CD4-positive, alpha-beta T cell treated with Interferon gamma for 1 hour (primary cell): ENCODE data around the gene TEX35.
"Not testable (repeated sequence)": the region's sequence is repeated elsewhere in the genome, so short reads cannot be mapped to it uniquely, and the experiment has no call there.

Source experiments
- DNase-seq: peaks from one replicate; pipeline ENCODE4 v3.0.0-alpha.2; 2020

TEX35 gene

DNA sequence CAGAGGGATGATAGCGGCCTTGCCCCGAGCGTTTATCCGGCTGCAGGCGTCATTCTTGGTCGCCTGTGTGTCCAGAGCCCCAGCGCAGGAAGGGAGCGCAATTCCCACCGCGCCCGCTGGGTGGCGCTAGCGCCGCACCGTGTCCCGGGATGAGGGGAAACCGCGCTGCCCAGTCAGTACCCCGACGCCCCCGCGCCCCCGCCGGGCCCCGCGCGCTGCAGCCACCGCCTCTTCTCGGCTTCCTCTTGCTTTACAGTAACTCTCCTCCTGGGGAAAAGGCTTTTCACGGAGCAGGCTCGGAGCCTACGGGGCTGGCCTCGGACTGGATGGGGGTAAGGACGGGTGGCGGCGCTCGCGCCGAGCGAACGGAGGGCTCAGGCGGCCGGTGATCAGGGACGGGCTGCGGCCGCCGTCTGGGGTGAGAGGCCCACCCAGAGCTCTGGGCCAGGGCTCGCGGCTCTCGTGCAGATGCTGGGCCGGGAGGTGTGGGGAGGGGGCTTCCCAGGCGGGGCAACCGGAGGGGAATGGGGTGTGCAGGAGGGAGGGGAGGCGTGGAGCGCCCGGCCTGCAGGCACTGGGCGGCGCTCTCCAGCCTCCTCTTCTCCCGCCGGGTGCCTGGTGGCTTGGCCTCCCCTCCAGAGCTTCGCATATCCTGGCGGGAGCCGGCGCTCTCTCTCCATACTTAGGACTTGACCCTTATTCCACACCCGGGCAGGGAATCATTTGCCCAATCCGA, 29.8 kb downstream of the TEX35 start:
- peak; percentile 84 for DNase-seq

DNA sequence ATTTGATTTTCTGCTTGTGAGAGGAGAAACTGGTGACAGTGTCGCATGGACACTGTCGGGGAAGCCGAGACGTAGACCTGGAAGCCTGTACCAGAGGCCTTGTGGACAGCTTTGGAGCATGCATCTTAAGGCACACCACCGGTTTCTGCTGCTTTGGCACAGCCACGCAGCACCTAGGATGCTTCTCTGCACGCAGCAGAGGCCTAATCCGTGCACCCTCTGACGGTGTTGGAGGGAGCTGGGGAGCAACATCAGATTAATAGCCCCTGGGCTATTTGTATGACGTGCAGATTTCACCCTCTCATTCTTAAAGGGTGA, 30.3 kb downstream of the TEX35 start:
- peak; percentile 17 for DNase-seq

DNA sequence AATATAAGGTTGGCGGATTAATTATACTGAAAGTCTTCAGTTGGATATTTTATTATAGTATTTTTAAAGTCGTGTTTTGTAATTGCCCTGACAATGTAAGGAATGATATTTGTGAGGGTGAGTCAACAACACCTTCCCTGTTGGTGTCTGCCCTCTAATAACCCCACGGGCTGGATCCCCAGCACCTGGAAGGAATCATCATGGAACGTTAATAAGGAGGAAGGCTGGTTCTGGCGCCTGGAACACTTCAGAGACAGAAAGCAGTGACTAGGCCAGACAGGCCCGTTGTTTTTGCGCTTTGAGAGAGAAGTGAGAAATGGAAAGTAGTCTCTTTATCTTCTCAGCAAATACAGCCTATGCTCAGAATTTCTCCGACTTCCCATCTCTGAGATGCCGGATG, 31.6 kb downstream of the TEX35 start:
- no peak for DNase-seq

DNA sequence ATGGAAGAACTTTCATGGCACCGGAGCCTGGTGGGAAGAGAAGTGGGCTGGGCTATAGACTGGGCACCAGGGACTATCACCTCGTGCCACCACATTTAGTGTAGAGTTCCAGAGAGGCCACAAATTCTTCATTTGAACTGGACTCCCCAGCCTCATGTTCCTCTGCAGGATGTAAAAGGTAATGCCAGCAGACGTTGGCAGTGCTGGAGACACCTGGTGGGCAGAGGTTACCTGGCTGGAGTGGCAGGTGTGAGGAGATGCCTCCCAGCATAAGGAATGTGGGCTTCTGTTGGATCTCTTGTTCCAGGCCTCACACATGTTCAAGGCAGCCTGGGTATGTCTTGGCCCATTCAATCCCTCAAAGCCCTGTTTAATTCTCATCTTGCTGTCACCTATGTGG, 35.2 kb downstream of the TEX35 start:
- no peak for DNase-seq

DNA sequence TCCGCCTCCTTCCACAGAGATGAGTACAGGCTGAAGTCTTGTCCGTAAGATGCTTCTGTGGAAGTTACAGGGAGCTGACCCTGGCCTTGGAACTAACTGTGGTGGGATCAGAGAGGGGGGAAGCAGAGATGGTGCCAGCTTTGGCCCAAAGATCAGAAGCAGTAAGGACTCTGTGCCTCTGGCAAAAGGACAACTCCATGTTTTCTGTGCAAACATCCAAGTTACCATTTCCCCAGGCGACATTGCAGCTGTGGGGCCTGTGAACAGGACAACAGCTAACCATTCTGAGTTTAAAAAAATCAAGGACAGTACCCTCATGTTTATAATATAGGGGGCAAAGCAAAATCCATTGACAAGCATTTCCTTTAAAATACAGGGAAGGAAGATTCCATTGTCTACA, 38.4 kb downstream of the TEX35 start:
- no peak for DNase-seq

DNA sequence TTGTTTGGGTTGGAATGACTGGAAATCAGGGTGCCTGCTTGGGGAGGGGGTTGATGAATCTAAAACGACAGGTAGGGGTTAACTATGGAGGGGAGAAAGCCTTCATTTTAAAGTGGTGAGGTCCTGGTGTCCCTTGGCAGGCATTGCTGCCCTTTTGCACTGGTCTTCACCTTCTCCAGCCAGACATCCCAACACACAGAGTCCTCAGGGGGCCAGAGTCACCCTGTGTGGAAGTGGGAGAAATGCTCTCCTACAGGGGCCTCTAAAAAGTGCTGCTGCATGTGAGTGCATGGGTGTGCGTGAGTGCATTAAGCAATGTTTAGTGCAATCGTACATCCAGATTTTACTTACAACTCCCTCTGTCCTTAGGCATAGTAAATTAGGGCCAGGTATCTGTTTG, 39.0 kb downstream of the TEX35 start:
- DNase-seq = no peak

DNA sequence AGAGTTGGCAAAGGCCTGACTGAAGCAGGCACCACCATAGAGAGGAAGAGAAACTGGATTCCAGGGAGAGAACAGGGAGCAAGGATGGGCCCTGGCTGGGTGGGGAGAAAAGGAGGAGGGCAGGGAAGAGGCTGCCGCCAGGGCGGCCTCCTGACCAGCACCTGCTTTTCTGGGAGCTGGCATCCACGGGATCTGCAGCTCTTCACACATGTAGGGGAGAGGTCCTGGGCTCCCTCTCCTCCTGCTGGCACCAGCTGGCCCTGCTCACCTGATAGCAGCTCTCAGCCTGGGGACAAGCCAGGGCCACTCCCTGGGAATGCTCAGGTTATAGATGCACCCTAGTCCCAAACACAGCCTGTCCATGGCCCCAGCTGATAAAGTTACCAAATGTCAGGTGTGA, 39.9 kb downstream of the TEX35 start:
- no peak for DNase-seq

DNA sequence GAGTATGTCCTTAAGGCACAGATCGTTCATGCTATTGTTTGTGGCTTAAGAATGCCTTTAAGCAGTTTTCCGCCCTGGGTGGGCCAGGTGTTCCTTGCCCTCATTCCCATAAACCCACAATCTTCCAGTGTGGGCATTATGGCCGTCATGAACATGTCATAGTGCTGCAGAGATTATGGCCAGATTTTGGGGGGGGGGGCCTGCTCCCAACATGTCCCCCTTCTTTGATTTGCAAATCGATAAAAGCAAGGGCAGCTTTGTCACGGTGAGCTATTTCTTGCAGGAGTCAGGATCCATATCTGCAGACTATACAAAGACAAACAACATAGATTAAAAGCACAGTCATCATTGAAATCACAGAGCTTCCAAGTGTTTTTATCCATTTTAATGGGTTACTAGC, 41.4 kb downstream of the TEX35 start:
- not testable (repeated sequence) for DNase-seq

DNA sequence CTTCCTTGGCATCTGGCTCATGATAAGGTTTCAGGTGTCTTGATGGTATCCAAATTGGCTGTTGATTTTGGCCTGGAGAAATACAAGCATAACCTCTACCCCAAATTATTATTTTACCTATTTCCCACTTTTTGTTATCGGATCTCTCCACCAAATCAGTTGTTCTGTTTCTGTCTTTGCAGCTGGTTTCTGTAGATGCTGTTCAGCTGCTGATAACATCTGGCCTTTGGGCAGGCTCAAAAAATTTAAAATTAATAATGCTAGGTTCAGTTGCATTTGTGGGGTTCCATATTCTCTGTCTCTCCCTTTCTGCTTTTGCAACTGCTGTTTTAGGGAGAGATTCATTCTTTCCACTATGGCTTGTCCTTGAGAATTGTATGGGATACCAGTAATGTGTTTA, 42.7 kb downstream of the TEX35 start:
- not testable (repeated sequence) for DNase-seq

DNA sequence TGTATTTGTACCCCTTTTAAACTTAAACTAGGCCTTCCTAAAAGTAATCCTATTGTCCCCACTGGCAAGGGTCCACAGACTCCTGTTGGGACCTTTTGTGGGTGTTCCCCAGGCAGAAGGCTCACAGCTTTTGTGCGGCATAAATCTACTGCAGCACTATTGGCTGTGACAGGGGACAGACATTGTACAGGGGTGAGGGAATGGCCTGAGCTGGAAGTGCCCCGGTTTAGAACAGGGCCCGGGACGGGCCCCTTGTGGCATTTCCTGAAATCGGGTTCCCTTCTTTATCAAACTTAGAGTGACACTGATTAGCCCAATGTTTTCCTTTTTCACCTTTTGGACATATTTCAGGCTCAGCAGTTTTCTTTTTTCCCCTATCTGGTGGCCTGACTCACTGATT, 45.9 kb downstream of the TEX35 start:
- not testable (repeated sequence) for DNase-seq

DNA sequence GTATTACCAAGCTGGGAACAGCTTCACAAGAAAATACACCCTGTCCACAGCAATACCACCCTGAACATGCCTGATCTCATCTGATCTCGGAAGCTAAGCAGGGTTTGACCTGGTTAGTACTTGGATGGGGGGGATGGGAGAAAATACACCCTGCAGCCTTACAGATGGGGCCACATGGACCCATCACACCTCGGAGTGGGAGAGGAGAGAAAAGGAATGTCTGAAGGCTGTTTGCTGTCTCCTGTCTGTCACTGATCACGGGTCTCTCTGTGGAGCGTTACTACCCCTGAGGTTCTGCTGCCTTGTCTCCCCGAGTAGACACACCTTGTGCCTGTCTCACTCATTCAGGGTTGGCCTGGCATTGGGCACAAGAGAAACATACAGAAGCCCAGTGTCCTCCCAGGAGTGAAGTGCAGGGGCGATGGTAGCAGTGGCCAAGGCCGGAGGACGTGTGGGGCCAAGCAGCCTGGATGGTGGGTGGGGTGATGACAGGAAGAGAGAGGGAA, 48.0 kb downstream of the TEX35 start:
- no peak for DNase-seq

DNA sequence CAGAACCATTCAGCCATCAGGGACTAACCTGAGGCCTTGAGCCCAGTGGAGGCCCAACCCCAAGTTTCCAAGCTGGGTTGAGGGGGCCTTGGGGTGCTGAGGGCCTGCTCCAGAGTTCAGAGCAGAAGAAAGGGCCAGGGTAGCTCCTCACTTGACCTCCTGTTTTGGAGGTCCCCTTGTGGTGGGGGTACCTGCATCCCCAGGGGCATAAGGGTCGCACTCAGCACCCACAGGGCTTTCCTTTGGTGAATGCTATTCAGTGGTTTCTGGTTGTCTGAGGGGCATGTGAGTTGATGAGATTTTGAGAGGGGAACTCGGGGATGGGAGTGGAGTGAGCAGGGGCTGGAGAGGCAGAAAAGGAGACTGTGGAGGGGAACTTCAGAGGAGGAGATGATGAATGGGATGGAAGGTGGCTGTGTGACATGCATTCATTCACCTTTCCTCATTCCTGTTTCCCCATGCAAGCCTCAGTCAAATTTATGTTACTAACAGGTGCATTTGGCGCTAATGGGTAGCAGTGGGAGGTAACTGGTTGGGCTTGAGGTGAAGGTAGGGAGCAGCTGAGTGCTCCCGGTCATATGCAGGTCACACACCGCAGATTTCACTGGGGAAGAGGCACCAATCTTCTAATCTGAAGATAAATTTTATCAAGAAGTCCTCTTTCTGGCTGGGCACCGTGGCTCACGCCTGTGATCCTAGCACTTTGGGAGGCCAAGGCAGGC, 50.4 kb downstream of the TEX35 start:
- DNase-seq = no peak

DNA sequence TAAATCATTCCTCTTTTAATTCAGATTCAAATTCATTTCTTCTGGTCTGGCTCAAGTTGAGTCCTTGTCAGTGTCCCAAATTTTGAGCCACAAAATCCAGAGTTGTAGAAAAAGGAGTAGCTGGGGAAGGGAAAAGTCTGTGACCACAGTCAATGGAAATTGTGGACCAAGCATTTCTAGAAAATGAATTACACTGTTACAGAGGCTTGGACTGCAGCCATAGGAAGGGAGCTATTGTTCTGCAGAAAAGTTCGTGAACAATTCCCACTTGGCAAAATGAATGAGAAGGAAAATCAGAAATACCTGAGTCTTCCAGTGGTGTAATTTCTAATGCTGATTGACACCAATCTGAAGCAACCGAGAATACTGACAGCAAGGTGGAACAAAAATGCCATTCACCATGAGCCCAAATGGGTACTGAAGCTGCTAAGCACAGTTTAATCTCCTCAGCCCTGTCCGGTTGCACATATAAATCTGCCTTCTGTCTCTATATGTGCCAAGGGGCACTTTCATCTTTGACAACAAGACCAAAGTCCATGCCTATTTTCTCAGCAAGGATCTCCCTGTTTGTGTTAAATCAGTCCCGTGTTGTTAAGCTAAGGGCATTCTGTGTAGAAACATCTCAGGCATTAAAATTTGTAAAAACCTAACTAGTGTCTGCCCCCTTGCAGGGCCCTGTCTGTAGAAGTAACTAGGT, 51.3 kb downstream of the TEX35 start:
- no peak for DNase-seq

DNA sequence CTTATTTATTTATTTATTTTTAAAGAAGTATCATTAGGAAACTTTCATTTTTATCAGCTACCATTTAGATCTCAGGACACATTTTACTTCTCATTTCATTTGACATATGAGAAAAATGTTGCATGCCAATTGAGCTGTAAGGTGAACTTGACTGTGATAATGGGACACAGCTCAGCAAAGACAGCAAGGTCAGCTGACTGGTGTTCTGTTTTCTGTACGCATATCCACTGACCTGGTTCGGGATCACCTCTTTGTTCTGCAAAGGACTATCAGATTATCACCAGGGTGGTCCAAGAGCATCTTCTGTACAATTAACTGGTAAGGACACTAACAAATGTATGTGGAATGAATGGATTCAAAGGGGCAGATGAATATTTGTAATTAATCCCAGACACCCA, 51.9 kb downstream of the TEX35 start:
- no peak for DNase-seq

DNA sequence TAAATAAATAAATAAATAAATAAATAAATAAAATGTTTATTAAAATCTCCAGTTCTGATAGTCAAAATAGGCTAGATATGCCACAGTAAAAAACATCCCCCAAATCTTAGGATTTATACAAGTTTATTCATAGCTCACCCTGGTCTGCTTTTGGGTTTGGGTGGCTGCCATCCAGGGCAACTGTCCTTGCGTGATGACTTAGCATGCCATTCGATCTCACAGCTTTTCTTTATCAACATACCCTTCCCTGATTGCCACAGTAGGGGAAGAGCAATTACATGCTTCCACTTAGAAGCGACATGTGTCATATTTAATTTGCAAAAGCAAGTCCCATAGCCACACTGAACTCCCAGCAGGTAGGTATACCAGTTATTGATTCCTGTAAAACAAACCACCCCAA, 52.7 kb downstream of the TEX35 start:
- no peak for DNase-seq

DNA sequence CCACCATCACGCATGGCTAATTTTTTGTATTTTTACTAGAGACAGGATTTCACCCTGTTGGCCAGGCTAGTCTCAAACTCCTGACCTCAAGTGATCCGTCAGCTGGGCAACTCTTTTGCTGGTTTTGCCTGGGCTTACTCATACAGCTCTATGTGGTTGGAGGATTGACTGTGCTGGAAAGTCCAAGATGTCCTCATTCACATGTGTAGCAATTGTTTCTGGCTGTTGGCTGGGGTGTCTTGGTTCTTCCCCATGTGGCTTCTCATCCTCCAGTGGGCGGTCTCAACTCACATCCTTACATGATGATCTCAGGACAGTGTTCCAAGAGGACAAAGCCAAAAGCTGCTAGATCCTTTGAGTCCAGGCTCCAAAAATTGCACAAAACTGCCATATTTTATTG, 53.3 kb downstream of the TEX35 start:
- no peak for DNase-seq

DNA sequence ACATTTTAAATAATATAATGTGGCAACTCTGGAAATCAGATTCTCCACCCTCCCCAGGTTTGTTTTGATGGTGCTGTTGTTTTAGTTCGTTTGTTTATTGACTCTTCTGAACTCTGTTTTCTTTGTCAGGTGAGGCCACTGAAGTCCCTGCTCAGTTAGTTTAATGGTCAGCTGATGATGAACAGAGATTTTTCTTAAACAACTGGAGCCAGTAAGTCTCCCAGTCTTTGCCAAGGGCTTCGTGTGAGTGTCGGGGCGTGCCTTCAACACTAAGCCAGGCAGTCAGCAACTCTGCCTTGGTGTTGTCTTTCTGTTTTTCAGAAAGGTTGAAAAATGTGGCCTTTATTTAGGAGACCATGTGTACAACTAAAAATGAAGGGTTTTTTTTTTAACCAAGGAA, 58.9 kb downstream of the TEX35 start:
- no peak for DNase-seq
